HEK293 (cell line): Measurements from ENCODE around the gene SERPINB8.
A peak's percentile ranks its signal among the peaks of the same experiment; 100 is the strongest.

Experiments
- CTCF ChIA-PET: fragments of 350-600 bp; formaldehyde crosslinking; extraction: SDS; loops from one replicate; lab custom pipeline; 2021; ENCODE audit warnings: antibody characterized with exemption; lab: Yijun Ruan, JAX
- POLR2A ChIA-PET: fragments of 300-600 bp; formaldehyde crosslinking; extraction: SDS; loops from one replicate; lab custom pipeline; 2020; ENCODE audit warnings: antibody characterized with exemption, inconsistent platforms; lab: Yijun Ruan, JAX
- H3K27ac ChIP-seq: fragments of 200-500 bp; sonication (Bioruptor generic); 2 replicates; pipeline ENCODE4 v1.5.1; 2014; ENCODE audit warnings: low read depth, low read length, control low read depth, inconsistent platforms; ENCODE audit errors: extremely low read depth
- H3K36me3 ChIP-seq, 2 experiments: fragments of 200-500 bp in 1 of 2; sonication (Bioruptor generic) in 1 of 2; 1 replicate in 1 of 2; 2 replicates in 1 of 2; pipeline ENCODE4 v1.5.1; 2014 to 2017; ENCODE audit warnings: inconsistent platforms in 2 of 2, low read length in 2 of 2; ENCODE audit not compliant: control insufficient read depth in 2 of 2, insufficient read depth in 1 of 2
- H3K4me1 ChIP-seq: fragments of 200-500 bp; sonication (Bioruptor generic); 2 replicates; pipeline ENCODE4 v1.5.1; 2014; ENCODE audit warnings: mild to moderate bottlenecking, low read length, inconsistent platforms; ENCODE audit not compliant: control insufficient read depth, insufficient read depth
- H3K4me3 ChIP-seq: 2 replicates; pipeline ENCODE4 v1.5.1; 2011; ENCODE audit warnings: low read depth, mild to moderate bottlenecking, control low read depth, low read length, moderate library complexity
- H3K9me3 ChIP-seq: fragments of 200-500 bp; sonication (Bioruptor generic); 2 replicates; pipeline ENCODE4 v1.5.1; 2014; ENCODE audit warnings: low read depth, low read length, inconsistent platforms; ENCODE audit not compliant: control insufficient read depth, insufficient read depth
- BCL6B ChIP-seq: fragments of 450-650 bp; formaldehyde crosslinking; IDR thresholded peaks from 2 replicates; pipeline ENCODE4 v1.5.1; 2017; ENCODE audit warnings: missing biosample characterization, missing genetic modification characterization
- KLF1 ChIP-seq: fragments of 450-650 bp; formaldehyde crosslinking; IDR thresholded peaks from 2 replicates; pipeline ENCODE4 v1.5.1; 2016; ENCODE audit warnings: missing biosample characterization, missing genetic modification characterization
- ZNF10 ChIP-seq: fragments of 450-650 bp; formaldehyde crosslinking; IDR thresholded peaks from 2 replicates; pipeline ENCODE4 v1.5.1; 2017; ENCODE audit warnings: missing biosample characterization, missing genetic modification characterization
- ZNF121 ChIP-seq: fragments of 450-650 bp; formaldehyde crosslinking; IDR thresholded peaks from 2 replicates; pipeline ENCODE4 v1.5.1; 2016; ENCODE audit warnings: missing biosample characterization, missing genetic modification characterization
- ZNF16 ChIP-seq: fragments of 450-650 bp; formaldehyde crosslinking; IDR thresholded peaks from 2 replicates; pipeline ENCODE4 v1.5.1; 2016; ENCODE audit warnings: low read depth, missing biosample characterization, missing genetic modification characterization
- ZNF248 ChIP-seq: fragments of 450-650 bp; formaldehyde crosslinking; IDR thresholded peaks from 2 replicates; pipeline ENCODE4 v1.5.1; 2017; ENCODE audit warnings: missing biosample characterization, missing genetic modification characterization
- ZNF37A ChIP-seq: fragments of 450-650 bp; IDR thresholded peaks from 2 replicates; pipeline ENCODE4 v1.5.1; 2018; ENCODE audit warnings: missing biosample characterization, missing genetic modification characterization
- ZNF48 ChIP-seq: fragments of 450-650 bp; formaldehyde crosslinking; IDR thresholded peaks from 2 replicates; pipeline ENCODE4 v1.5.1; 2016; ENCODE audit warnings: missing biosample characterization, missing genetic modification characterization
- ZNF654 ChIP-seq: fragments of 450-650 bp; formaldehyde crosslinking; IDR thresholded peaks from 2 replicates; pipeline ENCODE4 v1.5.1; 2016; ENCODE audit warnings: low read depth, missing biosample characterization, missing genetic modification characterization
- ZNF660 ChIP-seq: fragments of 450-650 bp; IDR thresholded peaks from 2 replicates; pipeline ENCODE4 v1.5.1; 2018; ENCODE audit warnings: missing biosample characterization, mild to moderate bottlenecking, missing genetic modification characterization
- ZNF76 ChIP-seq: fragments of 450-650 bp; formaldehyde crosslinking; IDR thresholded peaks from 2 replicates; pipeline ENCODE4; 2016; ENCODE audit warnings: low read depth, missing biosample characterization, missing genetic modification characterization, borderline replicate concordance
- ZSCAN18 ChIP-seq: fragments of 450-650 bp; formaldehyde crosslinking; IDR thresholded peaks from 2 replicates; pipeline ENCODE4 v1.5.1; 2016; ENCODE audit warnings: missing biosample characterization, missing genetic modification characterization
- TF ChIP-seq, protein P1 (sequence below): fragments of 450-650 bp; formaldehyde crosslinking; IDR thresholded peaks from 2 replicates; pipeline ENCODE4 v1.5.1; 2016; ENCODE audit warnings: missing biosample characterization, missing genetic modification characterization
- TF ChIP-seq, protein P2 (sequence below): fragments of 450-650 bp; formaldehyde crosslinking; IDR thresholded peaks from 2 replicates; pipeline ENCODE4 v1.5.1; 2016; ENCODE audit warnings: missing biosample characterization, missing genetic modification characterization
- TF ChIP-seq, protein P3 (sequence below): fragments of 450-650 bp; formaldehyde crosslinking; IDR thresholded peaks from 2 replicates; pipeline ENCODE4; 2016; ENCODE audit warnings: missing biosample characterization, missing genetic modification characterization

The SERPINB8 gene

GRCh38 chr18:63972002-63972376 lies 2.1 kb downstream of the SERPINB8 start (continued):
- TF ChIP-seq, protein P1, sequence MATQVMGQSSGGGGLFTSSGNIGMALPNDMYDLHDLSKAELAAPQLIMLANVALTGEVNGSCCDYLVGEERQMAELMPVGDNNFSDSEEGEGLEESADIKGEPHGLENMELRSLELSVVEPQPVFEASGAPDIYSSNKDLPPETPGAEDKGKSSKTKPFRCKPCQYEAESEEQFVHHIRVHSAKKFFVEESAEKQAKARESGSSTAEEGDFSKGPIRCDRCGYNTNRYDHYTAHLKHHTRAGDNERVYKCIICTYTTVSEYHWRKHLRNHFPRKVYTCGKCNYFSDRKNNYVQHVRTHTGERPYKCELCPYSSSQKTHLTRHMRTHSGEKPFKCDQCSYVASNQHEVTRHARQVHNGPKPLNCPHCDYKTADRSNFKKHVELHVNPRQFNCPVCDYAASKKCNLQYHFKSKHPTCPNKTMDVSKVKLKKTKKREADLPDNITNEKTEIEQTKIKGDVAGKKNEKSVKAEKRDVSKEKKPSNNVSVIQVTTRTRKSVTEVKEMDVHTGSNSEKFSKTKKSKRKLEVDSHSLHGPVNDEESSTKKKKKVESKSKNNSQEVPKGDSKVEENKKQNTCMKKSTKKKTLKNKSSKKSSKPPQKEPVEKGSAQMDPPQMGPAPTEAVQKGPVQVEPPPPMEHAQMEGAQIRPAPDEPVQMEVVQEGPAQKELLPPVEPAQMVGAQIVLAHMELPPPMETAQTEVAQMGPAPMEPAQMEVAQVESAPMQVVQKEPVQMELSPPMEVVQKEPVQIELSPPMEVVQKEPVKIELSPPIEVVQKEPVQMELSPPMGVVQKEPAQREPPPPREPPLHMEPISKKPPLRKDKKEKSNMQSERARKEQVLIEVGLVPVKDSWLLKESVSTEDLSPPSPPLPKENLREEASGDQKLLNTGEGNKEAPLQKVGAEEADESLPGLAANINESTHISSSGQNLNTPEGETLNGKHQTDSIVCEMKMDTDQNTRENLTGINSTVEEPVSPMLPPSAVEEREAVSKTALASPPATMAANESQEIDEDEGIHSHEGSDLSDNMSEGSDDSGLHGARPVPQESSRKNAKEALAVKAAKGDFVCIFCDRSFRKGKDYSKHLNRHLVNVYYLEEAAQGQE (tag by site-specific recombination), result no peak
- TF ChIP-seq ZNF16 (tag by site-specific recombination) (no peak), KLF1 (no peak), BCL6B (tag by site-specific recombination) (no peak), ZNF10 (no peak), ZNF48 (no peak), ZNF248 (tag by site-specific recombination) (no peak), ZSCAN18 (no peak), ZNF76 (tag by site-specific recombination) (no peak), ZNF37A (tag by site-specific recombination) (no peak), ZNF660 (tag by site-specific recombination) (no peak)
- TF ChIP-seq, protein P2, sequence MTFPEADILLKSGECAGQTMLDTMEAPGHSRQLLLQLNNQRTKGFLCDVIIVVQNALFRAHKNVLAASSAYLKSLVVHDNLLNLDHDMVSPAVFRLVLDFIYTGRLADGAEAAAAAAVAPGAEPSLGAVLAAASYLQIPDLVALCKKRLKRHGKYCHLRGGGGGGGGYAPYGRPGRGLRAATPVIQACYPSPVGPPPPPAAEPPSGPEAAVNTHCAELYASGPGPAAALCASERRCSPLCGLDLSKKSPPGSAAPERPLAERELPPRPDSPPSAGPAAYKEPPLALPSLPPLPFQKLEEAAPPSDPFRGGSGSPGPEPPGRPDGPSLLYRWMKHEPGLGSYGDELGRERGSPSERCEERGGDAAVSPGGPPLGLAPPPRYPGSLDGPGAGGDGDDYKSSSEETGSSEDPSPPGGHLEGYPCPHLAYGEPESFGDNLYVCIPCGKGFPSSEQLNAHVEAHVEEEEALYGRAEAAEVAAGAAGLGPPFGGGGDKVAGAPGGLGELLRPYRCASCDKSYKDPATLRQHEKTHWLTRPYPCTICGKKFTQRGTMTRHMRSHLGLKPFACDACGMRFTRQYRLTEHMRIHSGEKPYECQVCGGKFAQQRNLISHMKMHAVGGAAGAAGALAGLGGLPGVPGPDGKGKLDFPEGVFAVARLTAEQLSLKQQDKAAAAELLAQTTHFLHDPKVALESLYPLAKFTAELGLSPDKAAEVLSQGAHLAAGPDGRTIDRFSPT, result no peak
- TF ChIP-seq, protein P3, sequence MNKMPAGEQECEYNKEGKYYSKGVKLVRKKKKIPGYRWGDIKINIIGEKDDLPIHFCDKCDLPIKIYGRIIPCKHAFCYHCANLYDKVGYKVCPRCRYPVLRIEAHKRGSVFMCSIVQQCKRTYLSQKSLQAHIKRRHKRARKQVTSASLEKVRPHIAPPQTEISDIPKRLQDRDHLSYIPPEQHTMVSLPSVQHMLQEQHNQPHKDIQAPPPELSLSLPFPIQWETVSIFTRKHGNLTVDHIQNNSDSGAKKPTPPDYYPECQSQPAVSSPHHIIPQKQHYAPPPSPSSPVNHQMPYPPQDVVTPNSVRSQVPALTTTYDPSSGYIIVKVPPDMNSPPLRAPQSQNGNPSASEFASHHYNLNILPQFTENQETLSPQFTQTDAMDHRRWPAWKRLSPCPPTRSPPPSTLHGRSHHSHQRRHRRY, result no peak

DNA sequence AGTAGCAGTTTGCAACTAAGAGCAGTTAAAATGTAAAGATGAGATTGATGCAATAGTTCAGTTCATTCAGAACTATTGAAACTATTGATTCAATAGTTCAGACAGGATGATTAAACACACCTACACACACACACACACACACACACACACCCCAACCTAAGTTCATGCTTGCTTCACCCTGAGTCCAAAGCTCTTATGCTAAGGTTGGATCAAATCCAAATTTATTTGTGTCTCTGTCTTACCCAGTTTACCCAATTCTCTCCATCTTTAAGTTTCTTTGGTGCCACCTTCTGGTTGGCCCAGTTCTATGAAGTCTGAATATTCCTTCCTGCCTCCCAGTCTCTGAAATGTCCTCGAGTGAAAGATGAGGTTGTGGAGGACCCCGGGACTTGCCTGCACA lies 5.1 kb downstream of the SERPINB8 start:
- TF ChIP-seq ZNF654 (tag by site-specific recombination) (0 out of 2 replicates have a peak, but pooled peaks have one; percentile 19), ZNF121 (tag by site-specific recombination) (no peak)
- H3K36me3 ChIP-seq, result no peaks in the 10 kb centered on the region
- CTCF ChIA-PET, result interaction anchor here (0.6 to 4.0 kb wide), 10 partner anchors 11 to 1721 kb away, joined by 3 to 42 read pairs (median 6); no protein-coding TSS in a partner anchor
- no peak overlapping the region for H3K4me3 ChIP-seq
- no peaks in the 10 kb centered on the region for H3K9me3 ChIP-seq
- H3K4me1 ChIP-seq, result peaks cover 4% of the 10 kb centered on the region; the same call in 1 of the 2 replicates
- H3K27ac ChIP-seq, result no peak overlapping the region
- POLR2A ChIA-PET, result no interaction called here
